CD14-positive monocyte (primary cell): ENCODE measurements around the gene CXCL12. TPM values are rescaled to one million over a fixed set of nuclear protein-coding genes. Genes with fewer than 3 reads are reported as not detected.
A peak's percentile ranks its signal among the peaks of the same experiment; 100 is the strongest.

ENCODE experiments used
- DNase-seq, 3 donors: peaks; one replicate each; pipeline ENCODE4 v3.0.0-alpha.2; 2011 to 2022
- H2AFZ ChIP-seq: 2 replicates; pipeline ENCODE4 v1.6.0; 2012; ENCODE audit warnings: mild to moderate bottlenecking, low read depth, low read length, inconsistent platforms; ENCODE audit not compliant: insufficient read depth, poor library complexity, severe bottlenecking
- H3K27ac ChIP-seq, 2 donors: 1 replicate in 1 of 2; 2 replicates in 1 of 2; pipeline ENCODE4 v1.5.1; 2012 to 2013; ENCODE audit warnings: low read length in 2 of 2, control low read depth in 1 of 2, inconsistent platforms in 1 of 2, low read depth in 1 of 2, mild to moderate bottlenecking in 1 of 2
- H3K27me3 ChIP-seq, 2 donors: one replicate each; pipeline versions ENCODE4 v1.6.0 to v1.6.1; 2011 to 2013; ENCODE audit warnings: low read length in 2 of 2; ENCODE audit not compliant: control insufficient read depth in 2 of 2, insufficient read depth in 2 of 2
- H3K36me3 ChIP-seq, 2 donors: replicated peaks in 1 of 2; 1 replicate in 1 of 2; 2 replicates in 1 of 2; pipeline versions ENCODE4 v1.5.1 to v1.6.1; 2012 to 2013; ENCODE audit warnings: low read length in 2 of 2, control low read depth in 1 of 2, inconsistent platforms in 1 of 2, mild to moderate bottlenecking in 1 of 2; ENCODE audit not compliant: insufficient read depth in 2 of 2, control insufficient read depth in 1 of 2
- H3K4me1 ChIP-seq, 2 donors: 1 replicate in 1 of 2; 2 replicates in 1 of 2; pipeline versions ENCODE4 v1.5.1 to v1.6.1; 2012 to 2013; ENCODE audit warnings: low read length in 2 of 2, control low read depth in 1 of 2, inconsistent platforms in 1 of 2, mild to moderate bottlenecking in 1 of 2, moderate library complexity in 1 of 2; ENCODE audit not compliant: insufficient read depth in 2 of 2, control insufficient read depth in 1 of 2
- H3K4me2 ChIP-seq: replicated peaks from 2 replicates; pipeline ENCODE3; 2012; ENCODE audit warnings: low read length, moderate library complexity, mild to moderate bottlenecking; ENCODE audit not compliant: poor library complexity, severe bottlenecking; ENCODE audit errors: extremely low read depth
- H3K4me3 ChIP-seq, 3 experiments: fragments of 200-600 bp in 1 of 3; sonication (generic) in 1 of 3; replicated peaks in 1 of 3; 1 replicate in 2 of 3; 2 replicates in 1 of 3; pipeline ENCODE4 v1.5.1; 2011 to 2013; ENCODE audit warnings: low read length in 3 of 3, mild to moderate bottlenecking in 3 of 3, control low read depth in 2 of 3, low read depth in 2 of 3, inconsistent platforms in 1 of 3, moderate library complexity in 1 of 3
- H3K79me2 ChIP-seq: 2 replicates; pipeline ENCODE4 v1.6.0; 2012; ENCODE audit warnings: mild to moderate bottlenecking, control low read depth, inconsistent platforms, low read length, moderate library complexity; ENCODE audit not compliant: insufficient read depth
- H3K9ac ChIP-seq: 2 replicates; pipeline ENCODE4 v1.6.0; 2017; ENCODE audit warnings: low read length, mild to moderate bottlenecking; ENCODE audit not compliant: insufficient read depth, poor library complexity, severe bottlenecking
- H3K9me3 ChIP-seq, 2 donors: replicated peaks in 1 of 2; 1 replicate in 1 of 2; 2 replicates in 1 of 2; pipeline versions ENCODE4 v1.5.1 to v1.6.1; 2012 to 2013; ENCODE audit warnings: low read length in 2 of 2, control low read depth in 1 of 2; ENCODE audit not compliant: control insufficient read depth in 1 of 2, insufficient read depth in 1 of 2
- H4K20me1 ChIP-seq: 2 replicates; pipeline ENCODE4 v1.6.0; 2012; ENCODE audit warnings: mild to moderate bottlenecking, low read length, control low read depth, moderate library complexity; ENCODE audit not compliant: insufficient read depth
- H3K27ac Mint-ChIP-seq, 7 donors: one replicate each; pipeline ENCODE4 v1.8.0; 2020; ENCODE audit warnings: mild to moderate bottlenecking in 7 of 7, mixed read lengths in 7 of 7, moderate library complexity in 6 of 7, inconsistent platforms in 2 of 7
- H3K27me3 Mint-ChIP-seq, 3 donors: one replicate each; pipeline ENCODE4 v1.8.0; 2021 to 2022; ENCODE audit warnings: low read depth in 3 of 3, mild to moderate bottlenecking in 3 of 3, mixed read lengths in 3 of 3, moderate library complexity in 3 of 3, inconsistent platforms in 1 of 3
- H3K36me3 Mint-ChIP-seq, 2 donors: one replicate each; pipeline ENCODE4 v1.8.0; 2020; ENCODE audit warnings: mixed read lengths in 2 of 2, inconsistent platforms in 1 of 2, mild to moderate bottlenecking in 1 of 2
- H3K4me1 Mint-ChIP-seq: one replicate; pipeline ENCODE4 v1.8.0; 2020; ENCODE audit warnings: mild to moderate bottlenecking, mixed read lengths
- H3K4me3 Mint-ChIP-seq, 2 donors: one replicate each; pipeline ENCODE4 v1.8.0; 2020; ENCODE audit warnings: mild to moderate bottlenecking in 2 of 2, mixed read lengths in 2 of 2, moderate library complexity in 1 of 2
- H3K9me3 Mint-ChIP-seq, 7 donors: one replicate each; pipeline ENCODE4 v1.8.0; 2020 to 2022; ENCODE audit warnings: mixed read lengths in 7 of 7, mild to moderate bottlenecking in 6 of 7, moderate library complexity in 6 of 7, inconsistent platforms in 2 of 7
- CTCF ChIP-seq: fragments of 200-600 bp; IDR thresholded peaks from one replicate; pipeline ENCODE4 v1.8.0; 2022; ENCODE audit warnings: antibody characterized with exemption, mild to moderate bottlenecking
- WGBS: methylation state at CpG from one replicate; pipeline ENCODE4 v1.1.5; 2013; ENCODE audit warnings: missing lambda C conversion rate; ENCODE audit not compliant: insufficient coverage; 5-methylcytosine and 5-hydroxymethylcytosine counted together
- intact Hi-C, 2 donors: fragments of 100-400 bp; cut with micrococcal nuclease; formaldehyde crosslinking; loops; one replicate each; pipeline versions ENCODE4 v1.15.0 to v1.15.1; 2023
- polyA plus RNA-seq, 3 donors: library from polyadenylated mRNA; depleted of rRNA in 1 of 3; unstranded in 2 of 3; stranded (reverse) in 1 of 3; fragments of 300-500 nt in 2 of 3; fragments of >200 nt in 1 of 3; fragmentation: Illumina TruSeq in 2 of 3; gene quantifications; 1 replicate in 2 of 3; 2 replicates in 1 of 3; pipeline ENCODE4 v1.2.3, GENCODE V29; 2012 to 2021

CXCL12 gene
- polyA plus RNA-seq, 3 donors: 0.21 TPM; not detected in 2

GRCh38 chr10:44402465-44403195 is 17.7 kb upstream of the CXCL12 start:
- intact Hi-C loops: no loop called here
- 88% methylated on average over 3 of the region's 6 CpGs for WGBS
- H3K36me3 Mint-ChIP-seq: no peaks in the 10 kb centered on the region
- Histone ChIP-seq H3K79me2 (no peaks in the 10 kb centered on the region), H3K9ac (no peak overlapping the region), H3K4me1 (no peaks in the 10 kb centered on the region), H3K36me3 (no peaks in the 10 kb centered on the region), H3K4me2 (no peak overlapping the region), H3K9me3 (no peaks in the 10 kb centered on the region), H4K20me1 (no peaks in the 10 kb centered on the region), H3K27me3 (peaks cover 0 to 2% of the 10 kb centered on the region in 2 donors), H3K27ac (no peak overlapping the region), H2AFZ (no peak overlapping the region), H3K4me3 (no peak overlapping the region)
- peak overlapping the region in 1 of 2 donors; percentile 2 for H3K4me3 Mint-ChIP-seq
- no peaks in the 10 kb centered on the region for H3K4me1 Mint-ChIP-seq
- no peak for DNase-seq
- peaks cover 7 to 18% (median 13%) of the 10 kb centered on the region in 3 donors for H3K27me3 Mint-ChIP-seq
- TF ChIP-seq CTCF: no peak
- peaks cover 0 to 11% (median 3%) of the 10 kb centered on the region in 7 donors for H3K9me3 Mint-ChIP-seq
- H3K27ac Mint-ChIP-seq: peak overlapping the region in 1 of 7 donors; percentile 2

- Histone ChIP-seq H2AFZ (no peak overlapping the region), H3K9me3 (no peaks in the 10 kb centered on the region), H3K9ac (no peak overlapping the region), H3K4me2 (no peak overlapping the region), H3K4me1 (no peaks in the 10 kb centered on the region), H3K27me3 (peaks cover 0 to 2% of the 10 kb centered on the region in 2 donors), H3K4me3 (no peak overlapping the region), H3K79me2 (no peaks in the 10 kb centered on the region), H3K36me3 (no peaks in the 10 kb centered on the region), H3K27ac (no peak overlapping the region), H4K20me1 (no peaks in the 10 kb centered on the region)
- Mint-ChIP-seq H3K9me3 (peaks cover 0 to 5% (median 0%) of the 10 kb centered on the region in 7 donors), H3K27me3 (peaks cover 11 to 19% (median 12%) of the 10 kb centered on the region in 3 donors), H3K36me3 (no peaks in the 10 kb centered on the region), H3K4me3 (no peak overlapping the region), H3K4me1 (no peaks in the 10 kb centered on the region), H3K27ac (no peak overlapping the region)
- intact Hi-C loops: no loop called here
- TF ChIP-seq CTCF: no peak
- DNase-seq: no peak
- no CpG with 5 or more reads among the region's 4 CpGs for WGBS
Measured at GRCh38 chr10:44400541-44400940, 15.6 kb upstream of the CXCL12 start.
